NCI-H524 (cell line): Measurements from ENCODE around the gene FBXW11.

Source experiments
- DNase-seq, 2 experiments: peaks; one replicate each; lab custom pipeline; 2025; lab: John Stamatoyannopoulos, UW

The FBXW11 gene

DNA sequence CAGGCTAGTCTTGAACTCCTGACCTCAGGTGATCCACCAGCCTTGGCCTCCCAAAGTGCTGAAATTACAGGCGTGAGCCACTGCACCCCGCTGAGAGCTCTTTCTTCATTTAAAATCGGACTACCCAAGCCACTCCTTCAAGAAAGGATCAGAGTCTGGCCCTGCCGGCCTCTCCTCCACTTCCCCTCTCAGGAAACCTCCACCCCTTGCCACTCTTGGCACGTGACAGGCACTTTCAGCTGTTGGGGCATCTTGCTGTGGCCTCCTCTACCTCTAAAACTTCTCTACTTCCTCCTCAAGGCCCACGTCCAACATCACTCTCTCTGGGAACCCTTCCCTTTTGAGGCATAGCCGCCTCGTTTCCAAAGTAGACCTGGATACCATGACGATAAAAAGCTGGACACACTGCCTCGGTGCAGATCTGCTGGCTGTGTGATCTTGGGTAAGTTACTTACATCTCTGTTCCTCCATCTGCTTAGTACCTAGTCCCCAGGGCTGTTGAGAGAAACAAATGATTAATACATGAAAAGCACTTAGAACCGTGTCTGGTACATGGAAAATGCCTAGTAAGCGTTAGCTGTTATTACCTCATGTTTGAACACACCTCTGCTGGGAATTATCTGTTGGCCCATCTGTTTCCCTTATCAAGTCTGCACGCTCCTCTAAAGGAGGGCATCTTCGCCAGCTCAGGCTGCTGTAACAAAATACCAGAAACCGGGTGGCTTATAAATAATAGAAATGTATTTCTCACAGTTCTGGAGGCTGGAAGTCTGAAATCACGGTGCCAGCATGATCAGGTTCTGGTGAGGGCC lies 165.5 kb downstream of the FBXW11 start:
- DNase-seq, result peak; percentile 56 to 85

- DNase-seq, result peak; percentile 47 to 76
These were observed 166.4 kb downstream of the FBXW11 start for GRCh38 chr5:171840066-171840465.

DNA sequence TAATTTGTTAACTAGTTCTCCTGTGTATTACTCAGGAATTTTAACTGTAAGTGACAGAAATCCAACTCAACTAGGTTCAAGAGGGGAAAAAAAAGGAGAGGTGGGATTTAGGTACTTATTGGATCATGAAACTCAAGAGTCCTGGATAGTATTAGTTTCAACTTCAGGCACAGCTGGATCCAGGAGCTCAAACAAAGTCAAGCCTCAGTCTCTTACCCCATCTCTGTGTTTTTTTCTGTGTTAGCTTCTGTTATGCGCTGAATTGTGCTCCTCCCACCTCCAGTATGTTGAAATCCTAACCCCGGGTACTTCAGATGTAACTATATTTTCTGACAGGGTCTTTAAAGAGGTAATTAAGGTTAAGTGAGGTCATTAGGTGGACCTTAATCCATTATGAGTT lies 167.3 kb downstream of the FBXW11 start:
- DNase-seq, result no peak

DNA sequence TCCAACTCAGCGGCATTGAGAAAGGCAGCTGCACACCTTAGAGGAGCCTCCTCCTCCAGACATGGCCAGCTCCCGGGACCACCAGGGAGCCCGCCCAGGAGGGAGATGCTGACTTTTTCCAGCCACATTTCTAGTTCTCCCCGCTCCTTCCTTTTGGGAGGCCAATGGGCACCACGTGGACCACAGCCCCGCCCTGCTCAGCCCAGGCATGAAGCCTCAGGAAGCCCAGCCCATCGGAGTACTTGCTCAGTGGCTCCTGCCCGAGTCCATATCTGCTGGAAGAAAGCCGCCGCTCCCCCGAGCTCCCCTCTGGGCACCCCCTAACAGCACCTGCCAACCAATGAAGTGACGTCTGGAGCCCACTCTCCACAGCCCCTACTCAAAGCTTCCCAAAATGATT lies 168.4 kb downstream of the FBXW11 start:
- no peak for DNase-seq

DNA sequence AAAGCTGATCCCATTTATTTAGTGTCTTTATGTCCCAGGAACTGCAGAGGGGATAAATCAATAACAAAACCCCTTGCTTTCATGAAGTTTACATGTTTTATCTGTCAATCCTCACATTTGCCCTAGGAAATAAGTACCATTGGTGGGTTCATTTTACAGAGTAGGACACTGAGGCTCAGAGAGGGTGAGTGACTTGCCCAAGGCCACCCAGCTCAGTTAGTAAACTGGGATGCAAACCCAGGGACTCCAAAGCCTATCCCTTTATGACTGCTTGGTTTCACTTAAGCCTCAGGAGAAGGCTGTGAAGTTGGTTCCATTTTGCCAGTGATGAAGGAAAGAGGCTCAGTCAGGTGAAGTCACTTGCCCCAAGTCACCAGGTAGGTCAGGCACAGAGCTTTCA lies 168.9 kb downstream of the FBXW11 start:
- no peak for DNase-seq

GRCh38 chr5:171835066-171835465 lies 171.4 kb downstream of the FBXW11 start:
- DNase-seq, result no peak

GRCh38 chr5:171834461-171834860 lies 172.0 kb downstream of the FBXW11 start:
- no peak for DNase-seq

GRCh38 chr5:171832775-171833174 lies 173.7 kb downstream of the FBXW11 start:
- no peak for DNase-seq

- DNase-seq, result no peak
These were observed 175.8 kb downstream of the FBXW11 start for GRCh38 chr5:171830686-171831085.

GRCh38 chr5:171827162-171827561 lies 179.3 kb downstream of the FBXW11 start:
- no peak for DNase-seq

DNA sequence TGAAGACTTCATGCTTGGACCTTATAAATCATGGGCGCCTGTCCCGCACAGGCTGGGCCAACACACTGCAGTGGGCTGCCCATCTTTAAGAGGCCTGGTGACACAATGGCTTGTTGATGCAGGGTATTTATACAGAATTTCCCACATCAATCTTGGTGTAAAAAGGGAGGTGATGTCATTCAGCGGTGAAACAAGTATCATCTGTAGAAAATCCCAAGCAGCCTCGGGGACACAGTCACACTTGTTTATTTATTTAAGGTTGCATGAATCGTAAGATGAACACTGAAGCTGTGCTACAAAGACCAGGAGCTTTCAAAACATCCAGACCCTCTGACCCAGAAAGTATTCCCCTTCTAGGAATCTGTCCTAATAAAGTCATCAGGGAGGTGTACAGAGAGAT lies 180.3 kb downstream of the FBXW11 start:
- DNase-seq, result no peak

DNA sequence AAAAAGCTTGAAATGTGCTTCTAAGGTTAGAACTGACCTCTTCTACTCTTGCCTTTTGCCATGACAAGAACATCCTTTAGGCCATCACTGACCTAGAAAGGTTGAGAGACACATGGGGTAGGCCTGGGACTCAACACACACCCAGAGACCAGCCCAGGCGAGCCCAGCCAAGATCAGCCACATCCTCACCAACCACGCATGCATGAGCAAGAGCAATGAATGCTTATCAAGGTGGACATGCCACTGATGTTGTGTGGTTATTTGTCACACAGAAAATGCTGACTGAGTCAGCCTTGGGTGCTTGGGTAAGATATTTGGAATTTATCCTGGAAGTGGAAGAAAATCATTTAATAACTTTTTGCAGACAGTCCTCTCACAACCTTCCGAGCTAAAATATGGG lies 181.4 kb downstream of the FBXW11 start:
- DNase-seq, result no peak

- no peak for DNase-seq
These were observed 183.2 kb downstream of the FBXW11 start for GRCh38 chr5:171823269-171823668.

DNA sequence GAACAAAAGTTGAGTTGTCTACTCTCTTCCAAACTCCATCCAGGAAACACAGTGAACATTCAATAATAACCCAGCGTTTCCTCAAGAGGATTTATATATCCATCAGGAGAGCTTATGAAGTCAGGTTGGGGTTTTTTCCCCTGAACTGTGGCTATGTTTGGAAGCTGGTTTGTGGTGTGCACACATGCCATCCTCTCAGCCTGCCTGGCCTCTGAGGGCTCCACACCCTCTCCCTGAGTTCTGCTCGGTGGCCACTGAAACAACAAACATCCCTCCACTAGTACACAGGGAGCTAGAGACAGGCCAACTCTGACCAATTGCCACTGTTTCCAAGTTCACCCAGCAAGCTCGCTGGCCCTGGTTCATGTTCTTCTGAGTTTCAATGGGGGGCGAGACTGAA lies 185.2 kb downstream of the FBXW11 start:
- no peak for DNase-seq

- no peak for DNase-seq
These were observed 185.9 kb downstream of the FBXW11 start for GRCh38 chr5:171820561-171820960.

DNA sequence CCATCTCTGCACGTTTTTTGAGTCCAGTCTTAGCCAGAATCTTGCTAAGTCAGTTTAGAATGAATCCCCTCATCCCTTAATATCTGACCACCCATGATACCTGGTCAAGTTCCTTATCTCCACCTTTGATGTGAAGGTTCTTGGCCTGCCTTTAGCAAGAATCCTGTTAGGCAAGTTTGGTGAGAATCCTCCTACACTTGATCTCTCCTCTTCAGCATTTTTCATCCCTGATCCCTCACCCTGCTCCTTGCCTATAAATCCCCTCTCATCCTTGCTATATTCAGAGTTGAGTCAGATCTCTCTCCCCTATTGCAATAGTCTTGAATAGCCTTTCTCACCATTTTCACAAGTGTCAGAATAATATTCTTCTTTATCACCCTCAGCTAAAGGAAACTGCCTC lies 189.8 kb downstream of the FBXW11 start:
- no peak for DNase-seq

- no peak for DNase-seq
These were observed 192.5 kb downstream of the FBXW11 start for GRCh38 chr5:171813813-171814490.

DNA sequence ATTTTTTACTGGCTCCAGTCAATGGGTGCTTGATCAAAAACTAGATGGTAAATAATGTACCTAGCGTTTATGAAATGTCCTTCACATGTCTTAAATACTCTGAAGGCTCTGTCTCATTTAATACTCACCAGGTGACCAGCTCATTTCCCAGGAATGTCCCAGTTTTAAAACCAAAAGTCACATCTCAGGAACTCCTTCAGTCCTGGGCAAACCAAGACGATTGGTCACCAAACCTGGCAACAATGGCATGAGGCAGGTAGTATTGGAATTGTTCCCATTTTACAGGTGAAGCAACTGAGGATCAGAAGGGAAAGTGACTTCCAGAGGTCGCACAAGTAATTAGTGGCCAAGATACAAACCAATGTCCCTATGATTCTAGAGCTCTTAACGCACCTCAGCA lies 193.2 kb downstream of the FBXW11 start:
- DNase-seq, result no peak
